AG10803 (cell line): ENCODE measurements around the gene RIMBP2.

Experiments
- DNase-seq: peaks from one replicate; pipeline ENCODE4 v3.0.0; 2010; ENCODE audit warnings: low read depth
- H3K4me3 ChIP-seq: 2 replicates; pipeline ENCODE4 v1.5.1; 2011; ENCODE audit warnings: mild to moderate bottlenecking, low read length, control low read depth
- TF ChIP-seq, protein P1 (sequence below): conservative IDR thresholded peaks from 2 replicates; pipeline ENCODE4 v1.5.1; 2011; ENCODE audit warnings: mild to moderate bottlenecking, low read length, control low read depth, inconsistent platforms

RIMBP2 gene

DNA sequence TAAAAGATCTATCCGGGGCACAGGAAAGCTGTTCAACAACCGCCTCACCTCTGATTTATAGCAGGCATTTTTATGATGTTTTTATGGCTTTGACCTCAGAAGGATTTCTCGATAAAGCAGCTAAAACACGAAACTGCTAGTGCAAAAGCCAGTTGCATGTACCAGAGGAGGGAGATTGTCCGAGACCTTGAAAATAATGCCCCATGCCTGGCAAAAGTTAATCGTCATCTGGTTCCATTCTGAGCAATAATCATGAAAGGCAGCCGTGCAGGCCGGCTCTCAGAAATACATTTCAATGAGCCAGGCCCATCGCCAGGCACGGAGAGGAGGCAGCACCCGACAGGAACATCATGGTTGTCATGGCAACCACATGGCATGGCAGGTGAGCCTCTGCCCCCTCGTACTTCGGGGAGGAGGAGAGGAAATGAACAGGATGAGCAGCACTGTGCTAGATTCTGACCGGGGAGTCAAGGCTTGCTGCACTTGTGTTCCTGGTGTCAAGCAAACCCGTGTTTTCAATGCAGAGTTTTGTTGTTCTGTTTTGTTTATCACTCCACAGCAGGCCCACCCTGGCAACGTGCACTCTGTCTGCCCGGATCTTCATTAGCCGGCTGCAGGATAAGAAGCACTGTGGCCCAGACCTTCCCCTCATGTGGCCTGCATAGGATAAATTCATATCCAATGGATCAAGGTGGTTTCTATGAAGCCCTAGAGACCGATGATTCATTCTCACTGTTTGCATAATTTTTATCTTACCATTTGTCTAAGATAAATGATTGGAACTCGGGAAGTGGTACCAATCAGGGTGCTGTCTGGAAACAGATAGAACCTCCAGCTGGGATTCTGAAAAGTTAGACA, 160.2 kb downstream of the RIMBP2 start:
- H3K4me3 ChIP-seq: no peak overlapping the region
- TF ChIP-seq, protein P1, sequence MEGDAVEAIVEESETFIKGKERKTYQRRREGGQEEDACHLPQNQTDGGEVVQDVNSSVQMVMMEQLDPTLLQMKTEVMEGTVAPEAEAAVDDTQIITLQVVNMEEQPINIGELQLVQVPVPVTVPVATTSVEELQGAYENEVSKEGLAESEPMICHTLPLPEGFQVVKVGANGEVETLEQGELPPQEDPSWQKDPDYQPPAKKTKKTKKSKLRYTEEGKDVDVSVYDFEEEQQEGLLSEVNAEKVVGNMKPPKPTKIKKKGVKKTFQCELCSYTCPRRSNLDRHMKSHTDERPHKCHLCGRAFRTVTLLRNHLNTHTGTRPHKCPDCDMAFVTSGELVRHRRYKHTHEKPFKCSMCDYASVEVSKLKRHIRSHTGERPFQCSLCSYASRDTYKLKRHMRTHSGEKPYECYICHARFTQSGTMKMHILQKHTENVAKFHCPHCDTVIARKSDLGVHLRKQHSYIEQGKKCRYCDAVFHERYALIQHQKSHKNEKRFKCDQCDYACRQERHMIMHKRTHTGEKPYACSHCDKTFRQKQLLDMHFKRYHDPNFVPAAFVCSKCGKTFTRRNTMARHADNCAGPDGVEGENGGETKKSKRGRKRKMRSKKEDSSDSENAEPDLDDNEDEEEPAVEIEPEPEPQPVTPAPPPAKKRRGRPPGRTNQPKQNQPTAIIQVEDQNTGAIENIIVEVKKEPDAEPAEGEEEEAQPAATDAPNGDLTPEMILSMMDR: no peak
- DNase-seq: no peak

DNA sequence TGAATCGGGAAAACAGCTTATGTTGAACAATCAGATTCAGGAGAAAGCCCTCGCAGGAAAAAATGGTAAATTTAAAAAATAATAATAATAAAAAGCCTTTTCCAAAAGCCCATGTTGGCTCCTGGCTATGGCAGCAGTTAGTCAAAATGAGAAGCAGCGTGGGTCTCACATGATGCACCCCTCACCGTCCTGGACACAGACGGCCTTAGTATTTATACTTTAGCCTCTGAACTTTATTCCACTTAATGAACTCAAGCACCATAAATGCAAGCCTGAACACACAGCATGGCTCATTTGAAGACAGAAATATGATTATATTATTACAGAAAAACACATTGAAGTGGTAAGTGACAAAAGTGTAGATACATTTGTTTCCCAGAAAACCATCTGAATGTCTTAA, 160.9 kb downstream of the RIMBP2 start:
- TF ChIP-seq, protein P1: no peak
- DNase-seq: no peak
- H3K4me3 ChIP-seq: no peak overlapping the region

DNA sequence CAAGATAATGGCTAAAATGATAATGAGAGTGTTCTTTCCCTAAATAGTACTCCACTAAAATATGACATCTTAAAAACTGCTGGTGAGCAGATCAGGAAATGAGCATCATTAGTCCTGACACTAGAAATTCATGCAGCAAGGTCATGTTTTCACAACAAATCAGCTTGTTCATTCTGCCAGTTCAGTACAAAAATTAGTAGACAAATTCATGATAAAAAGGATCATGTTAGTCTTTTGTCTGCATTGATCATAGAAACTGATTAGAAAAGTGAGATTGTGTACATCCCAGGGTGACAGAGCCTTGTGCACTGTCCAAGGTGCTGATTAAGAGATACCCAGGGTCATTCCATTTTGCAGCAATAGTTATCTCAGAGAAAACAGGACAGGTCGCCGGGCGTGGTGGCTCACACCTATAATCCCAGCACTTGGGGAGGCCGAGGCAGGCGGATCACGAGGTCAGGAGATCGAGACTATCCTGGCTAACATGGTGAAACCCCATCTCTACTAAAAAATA, 163.6 kb downstream of the RIMBP2 start:
- no peak overlapping the region for H3K4me3 ChIP-seq
- DNase-seq: no peak
- TF ChIP-seq, protein P1: no peak

DNA sequence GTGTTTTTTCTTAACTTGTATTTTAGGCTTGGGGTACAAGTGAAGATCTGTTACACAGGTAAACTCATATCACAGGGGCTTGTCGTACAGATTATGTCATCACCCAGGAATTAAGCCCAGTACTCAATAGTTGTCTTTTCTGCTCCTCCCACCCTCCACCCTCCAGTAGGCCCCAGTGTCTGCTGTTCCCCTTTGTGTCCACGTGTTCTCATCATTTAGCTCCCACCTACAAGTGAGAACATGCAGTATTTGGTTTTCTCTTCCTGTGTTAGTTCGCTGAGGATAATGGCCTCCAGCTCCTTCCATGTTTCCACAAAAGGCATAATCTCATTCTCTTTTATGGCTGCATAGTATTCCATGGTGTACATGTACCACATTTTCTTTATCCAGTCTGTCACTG, 166.7 kb downstream of the RIMBP2 start:
- DNase-seq: no peak
- no peak overlapping the region for H3K4me3 ChIP-seq
- TF ChIP-seq, protein P1: no peak

DNA sequence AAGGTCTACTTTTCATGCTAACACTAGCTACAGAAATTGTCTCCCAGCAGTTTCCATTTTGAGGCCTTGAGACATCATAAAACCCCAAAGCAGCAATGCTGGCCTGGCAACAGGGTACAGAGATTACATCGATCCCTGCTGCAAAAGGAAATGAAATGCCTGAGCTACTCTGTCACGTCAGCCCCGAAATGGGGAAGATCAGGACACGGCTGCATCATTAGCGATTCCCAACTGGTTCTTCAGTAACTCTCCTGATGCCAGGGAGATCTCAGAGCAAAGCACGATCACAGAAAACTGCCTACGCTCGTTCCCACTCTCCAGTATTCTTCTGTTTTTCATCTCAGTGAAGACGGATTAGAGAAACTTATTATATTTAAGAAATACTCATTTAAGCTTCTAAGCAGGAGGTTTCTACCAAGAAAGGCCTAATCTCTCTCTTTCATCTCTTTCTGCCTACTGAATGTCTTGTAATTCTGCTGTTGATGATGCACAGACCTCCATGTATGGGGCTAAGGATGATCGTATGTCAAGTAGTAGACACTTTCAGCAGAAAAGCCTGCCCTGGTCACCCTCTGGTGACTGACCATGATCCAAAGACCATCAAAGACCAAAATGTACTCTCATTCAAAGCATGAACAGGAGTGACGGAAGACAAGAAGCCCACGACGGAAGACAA, 168.5 kb downstream of the RIMBP2 start:
- TF ChIP-seq, protein P1: no peak
- H3K4me3 ChIP-seq: no peak overlapping the region
- DNase-seq: no peak

DNA sequence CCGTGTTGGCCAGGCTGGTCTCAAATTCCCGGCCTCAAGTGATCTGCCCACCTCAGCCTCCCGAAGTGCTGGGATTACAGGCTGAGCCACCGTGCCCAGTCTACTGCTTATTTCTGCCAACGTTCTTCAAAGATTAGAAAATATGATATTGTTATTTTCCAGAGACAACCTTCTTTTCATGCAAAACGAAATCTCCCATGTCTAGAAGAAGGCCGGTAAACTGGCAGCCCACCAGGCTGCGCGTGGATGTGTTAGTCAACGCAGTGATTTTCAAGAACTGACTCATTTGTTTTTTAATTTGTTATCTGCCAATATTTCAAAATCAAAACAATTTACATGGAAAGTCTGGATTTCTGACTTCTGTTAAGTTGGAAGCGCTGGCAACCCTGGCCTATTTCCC, 169.6 kb downstream of the RIMBP2 start:
- no peak overlapping the region for H3K4me3 ChIP-seq
- TF ChIP-seq, protein P1: no peak
- DNase-seq: no peak
